Regular cardiac myocyte (primary cell): Measurements from ENCODE around the gene PRTG. TPM values are rescaled to one million over a fixed set of nuclear protein-coding genes. Genes with fewer than 3 reads are reported as not detected.

Source experiments
- total RNA-seq: library from RNA; depleted of rRNA; stranded (reverse); fragments of >200 nt; gene quantifications from 2 replicates; pipeline ENCODE4 v1.2.3, GENCODE V29; 2014

Gene PRTG, protein sequence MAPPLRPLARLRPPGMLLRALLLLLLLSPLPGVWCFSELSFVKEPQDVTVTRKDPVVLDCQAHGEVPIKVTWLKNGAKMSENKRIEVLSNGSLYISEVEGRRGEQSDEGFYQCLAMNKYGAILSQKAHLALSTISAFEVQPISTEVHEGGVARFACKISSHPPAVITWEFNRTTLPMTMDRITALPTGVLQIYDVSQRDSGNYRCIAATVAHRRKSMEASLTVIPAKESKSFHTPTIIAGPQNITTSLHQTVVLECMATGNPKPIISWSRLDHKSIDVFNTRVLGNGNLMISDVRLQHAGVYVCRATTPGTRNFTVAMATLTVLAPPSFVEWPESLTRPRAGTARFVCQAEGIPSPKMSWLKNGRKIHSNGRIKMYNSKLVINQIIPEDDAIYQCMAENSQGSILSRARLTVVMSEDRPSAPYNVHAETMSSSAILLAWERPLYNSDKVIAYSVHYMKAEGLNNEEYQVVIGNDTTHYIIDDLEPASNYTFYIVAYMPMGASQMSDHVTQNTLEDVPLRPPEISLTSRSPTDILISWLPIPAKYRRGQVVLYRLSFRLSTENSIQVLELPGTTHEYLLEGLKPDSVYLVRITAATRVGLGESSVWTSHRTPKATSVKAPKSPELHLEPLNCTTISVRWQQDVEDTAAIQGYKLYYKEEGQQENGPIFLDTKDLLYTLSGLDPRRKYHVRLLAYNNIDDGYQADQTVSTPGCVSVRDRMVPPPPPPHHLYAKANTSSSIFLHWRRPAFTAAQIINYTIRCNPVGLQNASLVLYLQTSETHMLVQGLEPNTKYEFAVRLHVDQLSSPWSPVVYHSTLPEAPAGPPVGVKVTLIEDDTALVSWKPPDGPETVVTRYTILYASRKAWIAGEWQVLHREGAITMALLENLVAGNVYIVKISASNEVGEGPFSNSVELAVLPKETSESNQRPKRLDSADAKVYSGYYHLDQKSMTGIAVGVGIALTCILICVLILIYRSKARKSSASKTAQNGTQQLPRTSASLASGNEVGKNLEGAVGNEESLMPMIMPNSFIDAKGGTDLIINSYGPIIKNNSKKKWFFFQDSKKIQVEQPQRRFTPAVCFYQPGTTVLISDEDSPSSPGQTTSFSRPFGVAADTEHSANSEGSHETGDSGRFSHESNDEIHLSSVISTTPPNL
- 1.9 and 2.3 TPM in 2 replicates for total RNA-seq

DNA sequence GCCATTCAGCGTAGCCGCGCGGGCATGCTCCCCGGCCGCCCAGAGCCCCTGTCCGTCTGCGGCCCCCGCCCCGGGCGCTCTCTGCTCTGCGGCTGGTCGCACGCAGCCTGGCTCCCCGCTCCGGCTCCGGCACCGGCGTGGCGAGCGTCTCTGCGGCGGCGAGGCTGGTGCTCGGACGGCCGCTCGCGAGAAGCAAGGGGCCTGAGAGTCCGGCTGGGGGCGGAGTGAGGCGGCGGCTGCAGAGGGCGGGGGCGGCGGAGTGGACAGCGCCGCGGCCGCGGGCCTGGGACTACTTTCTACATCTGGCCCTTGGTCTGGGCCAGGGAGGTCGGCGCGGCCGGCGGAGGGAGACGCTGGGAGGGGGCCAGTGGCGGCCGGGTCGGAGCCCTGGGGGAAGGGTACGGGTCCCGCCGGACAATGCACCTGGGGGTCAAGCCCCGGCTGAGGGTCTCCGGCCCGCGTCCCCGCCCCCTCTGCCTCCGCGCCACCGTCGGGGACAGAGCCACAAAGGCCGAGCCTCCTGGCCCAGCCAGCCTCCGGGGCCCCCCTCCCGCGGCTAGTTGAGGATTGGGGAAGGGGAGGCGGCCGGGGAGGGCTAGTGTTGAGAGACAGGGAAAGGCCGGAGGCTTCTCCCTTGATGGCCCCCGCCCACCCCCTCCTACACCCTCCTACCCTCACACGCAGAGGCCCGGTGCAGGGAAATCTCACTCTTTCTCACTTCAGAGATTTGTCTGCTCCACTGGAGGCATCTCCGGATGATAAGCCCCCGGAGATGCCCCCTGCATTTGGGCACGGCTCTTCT, at the start of gene PRTG:
Gene PRTG (minus strand): TSS at position 226 of the 802 bp plus-strand sequence. CDS start 221 bp downstream, at position 5.

DNA sequence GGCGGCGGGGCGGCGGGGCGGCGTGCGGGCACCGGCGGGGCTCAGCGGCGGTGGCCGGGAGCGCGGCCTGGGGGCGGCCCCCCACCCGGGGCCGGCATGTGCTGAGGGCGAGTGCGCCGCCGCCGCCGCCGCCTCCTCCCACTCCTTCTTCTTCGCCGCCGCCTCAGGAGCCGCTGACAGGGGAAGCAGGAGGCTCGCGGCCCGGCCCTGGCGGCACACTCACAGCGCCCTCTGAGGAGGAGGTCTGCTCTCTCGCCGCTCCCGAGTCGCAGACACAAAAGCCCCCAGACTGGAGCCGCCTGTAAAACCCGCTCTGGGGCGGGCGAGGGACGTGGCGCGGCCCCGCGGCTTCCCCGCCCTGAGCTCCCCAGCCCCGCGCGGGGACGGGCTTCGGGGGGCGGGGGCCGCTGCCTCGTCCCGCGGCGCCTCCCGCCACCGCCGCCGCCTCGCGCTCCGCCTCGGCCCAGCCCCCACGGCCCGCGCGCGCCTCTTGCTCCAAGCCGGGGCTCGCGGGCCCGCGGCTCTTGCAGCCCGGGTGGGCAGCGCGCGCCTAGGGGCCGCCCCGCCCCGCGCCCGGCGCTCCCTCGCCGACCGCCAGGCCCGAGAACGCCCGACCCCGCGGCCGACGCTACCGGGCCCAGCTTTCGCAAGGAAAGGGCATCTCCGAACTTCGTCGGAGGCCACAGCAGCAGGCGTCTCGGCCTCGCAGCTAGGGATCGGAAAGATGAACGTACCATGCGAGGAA, 154.7 kb downstream of the PRTG start, which contains the start of gene PYGO1:
Gene PYGO1 (minus strand): TSS at position 276 of the 745 bp plus-strand sequence. CDS start 462 bp downstream, outside the sequence.

Other genes starting within 250 kb of the PRTG start
- gene DNAAF4, start 234.9 kb downstream of the PRTG start, total RNA-seq = 0.38 and 1.1 TPM in 2 replicates
- 3.8 and 8.7 TPM in 2 replicates for gene PYGO1, start 154.8 kb downstream of the PRTG start, total RNA-seq